Measurements from ENCODE around the gene UNC119.

UNC119 gene

DNA sequence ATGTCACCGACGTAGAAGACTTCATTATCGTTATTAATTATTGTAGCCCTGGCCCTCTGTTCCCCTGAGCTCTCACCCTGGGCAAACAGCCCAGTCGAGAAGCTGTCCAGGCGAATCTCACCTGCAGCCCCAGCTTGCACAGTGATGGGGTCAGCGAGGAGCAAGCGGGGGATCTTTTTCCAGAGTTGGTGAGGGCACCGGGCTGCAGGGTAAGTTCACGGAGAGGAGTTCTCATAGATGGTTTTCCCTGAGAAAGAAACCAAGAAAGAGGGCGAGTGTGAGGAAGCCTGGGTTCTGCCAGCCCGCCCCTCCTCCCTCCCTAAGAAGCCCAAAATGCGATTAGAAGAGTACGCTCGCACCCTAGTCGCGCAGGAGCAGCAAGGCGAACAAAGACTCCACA lies 46.0 kb upstream of the UNC119 start:
- H3K36me3 ChIP-seq (replicated peaks; ENCODE audit: low read depth, low read length): peaks cover 4% of the 10 kb centered on the region
- H2AFZ ChIP-seq (ENCODE audit: low read depth, low read length): peak overlapping the region; percentile 59
- TF ChIP-seq, protein P1, sequence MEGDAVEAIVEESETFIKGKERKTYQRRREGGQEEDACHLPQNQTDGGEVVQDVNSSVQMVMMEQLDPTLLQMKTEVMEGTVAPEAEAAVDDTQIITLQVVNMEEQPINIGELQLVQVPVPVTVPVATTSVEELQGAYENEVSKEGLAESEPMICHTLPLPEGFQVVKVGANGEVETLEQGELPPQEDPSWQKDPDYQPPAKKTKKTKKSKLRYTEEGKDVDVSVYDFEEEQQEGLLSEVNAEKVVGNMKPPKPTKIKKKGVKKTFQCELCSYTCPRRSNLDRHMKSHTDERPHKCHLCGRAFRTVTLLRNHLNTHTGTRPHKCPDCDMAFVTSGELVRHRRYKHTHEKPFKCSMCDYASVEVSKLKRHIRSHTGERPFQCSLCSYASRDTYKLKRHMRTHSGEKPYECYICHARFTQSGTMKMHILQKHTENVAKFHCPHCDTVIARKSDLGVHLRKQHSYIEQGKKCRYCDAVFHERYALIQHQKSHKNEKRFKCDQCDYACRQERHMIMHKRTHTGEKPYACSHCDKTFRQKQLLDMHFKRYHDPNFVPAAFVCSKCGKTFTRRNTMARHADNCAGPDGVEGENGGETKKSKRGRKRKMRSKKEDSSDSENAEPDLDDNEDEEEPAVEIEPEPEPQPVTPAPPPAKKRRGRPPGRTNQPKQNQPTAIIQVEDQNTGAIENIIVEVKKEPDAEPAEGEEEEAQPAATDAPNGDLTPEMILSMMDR (IDR thresholded peaks at IDR 0.05; ENCODE audit: low read depth, low read length): no peak
- no peak for TF ChIP-seq EZH2phosphoT487 (IDR thresholded peaks at IDR 0.05; ENCODE audit: low read depth)

DNA sequence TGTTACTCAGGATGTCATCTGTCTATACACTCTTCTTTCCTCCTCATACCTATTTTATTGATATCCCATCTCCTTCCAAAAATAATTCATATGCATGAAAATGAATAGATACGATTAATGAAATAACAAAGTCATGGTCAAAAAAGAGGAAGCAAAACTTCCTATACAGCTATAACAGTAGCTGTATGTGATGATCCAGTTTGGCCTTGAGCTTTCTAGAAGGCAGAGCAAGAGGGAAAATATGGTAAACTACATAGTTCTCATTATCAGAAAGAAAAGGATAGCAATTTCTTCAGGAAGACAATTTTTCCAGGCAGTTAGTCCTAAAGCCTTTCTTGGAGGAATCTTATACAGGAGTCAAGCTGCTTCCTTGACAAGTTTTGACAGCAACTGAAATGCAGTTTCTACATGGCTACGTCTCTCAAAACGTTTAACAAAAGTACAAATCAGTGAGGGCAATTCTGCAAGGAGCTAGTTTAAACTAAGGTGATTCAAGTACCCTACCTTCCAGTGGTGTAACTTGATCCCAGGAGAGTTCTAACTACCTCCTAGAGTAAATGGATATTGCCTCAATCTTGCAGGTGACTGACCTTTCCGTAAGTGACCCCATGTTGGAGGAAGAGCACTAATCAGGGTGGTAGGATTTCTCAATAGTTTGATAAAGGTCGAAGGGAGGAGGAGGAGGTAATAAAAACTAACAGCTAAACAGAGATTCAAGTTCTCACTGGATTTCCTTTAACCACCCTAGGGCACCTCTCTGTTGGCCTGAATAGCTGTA lies 45.4 kb upstream of the UNC119 start:
- Histone ChIP-seq H3K4me1 (ENCODE audit: low read length) (peaks cover 14% of the 10 kb centered on the region), H3K9ac (ENCODE audit: low read length) (peak overlapping the region; percentile 87), H3K4me2 (ENCODE audit: low read length) (peak overlapping the region; percentile 87), H3K27me3 (ENCODE audit: low read depth, low read length) (no peaks in the 10 kb centered on the region), H4K20me1 (ENCODE audit: insufficient read depth, low read length) (no peaks in the 10 kb centered on the region), H3K27ac (ENCODE audit: low read length) (peak overlapping the region; percentile 78), H3K4me3 (ENCODE audit: low read length) (peak overlapping the region; percentile 95), H2AFZ (ENCODE audit: low read depth, low read length) (no peak overlapping the region), H3K79me2 (ENCODE audit: low read length) (peaks cover 17% of the 10 kb centered on the region), H3K9me3 (ENCODE audit: insufficient read depth, low read length) (no peaks in the 10 kb centered on the region), H3K36me3 (replicated peaks; ENCODE audit: low read depth, low read length) (peaks cover 8% of the 10 kb centered on the region)
- TF ChIP-seq EZH2phosphoT487 (IDR thresholded peaks at IDR 0.05; ENCODE audit: low read depth): no peak
- TF ChIP-seq, protein P1 (IDR thresholded peaks at IDR 0.05; ENCODE audit: low read depth, low read length): no peak

More for the DNA sequence above, 46.0 kb upstream of the UNC119 start:
- Histone ChIP-seq H4K20me1 (ENCODE audit: insufficient read depth, low read length) (no peaks in the 10 kb centered on the region), H3K27me3 (ENCODE audit: low read depth, low read length) (no peaks in the 10 kb centered on the region), H3K4me2 (ENCODE audit: low read length) (peak overlapping the region; percentile 87), H3K9me3 (ENCODE audit: insufficient read depth, low read length) (no peaks in the 10 kb centered on the region), H3K9ac (ENCODE audit: low read length) (peak overlapping the region; percentile 87), H3K27ac (ENCODE audit: low read length) (peak overlapping the region; percentile 78), H3K4me1 (ENCODE audit: low read length) (peaks cover 14% of the 10 kb centered on the region), H3K4me3 (ENCODE audit: low read length) (peak overlapping the region; percentile 95), H3K79me2 (ENCODE audit: low read length) (peaks cover 17% of the 10 kb centered on the region)

DNA sequence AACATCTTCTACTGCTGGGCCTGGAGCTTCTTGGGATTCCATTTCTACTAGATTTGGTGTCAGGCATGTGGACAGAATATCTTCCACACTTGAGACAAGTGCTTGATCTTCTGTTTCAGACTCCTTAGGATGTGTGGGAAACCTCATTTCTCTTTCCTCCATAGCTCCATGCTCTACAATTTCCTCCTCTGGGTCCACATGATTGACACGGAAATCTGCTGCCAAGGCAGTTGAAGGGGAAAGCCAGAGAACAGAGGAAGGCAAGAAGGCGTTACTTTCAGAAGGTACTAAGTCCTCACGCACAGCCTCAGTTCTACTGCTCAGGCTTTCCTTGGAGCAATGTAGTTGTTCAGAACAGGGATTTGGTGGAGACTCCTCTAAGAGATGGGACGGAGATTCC lies 39.8 kb upstream of the UNC119 start:
- Histone ChIP-seq H3K36me3 (replicated peaks; ENCODE audit: low read depth, low read length) (peaks cover 48% of the 10 kb centered on the region), H3K4me2 (ENCODE audit: low read length) (no peak overlapping the region), H3K9me3 (ENCODE audit: insufficient read depth, low read length) (no peaks in the 10 kb centered on the region), H3K9ac (ENCODE audit: low read length) (no peak overlapping the region), H3K79me2 (ENCODE audit: low read length) (peaks cover 9% of the 10 kb centered on the region), H3K27me3 (ENCODE audit: low read depth, low read length) (no peaks in the 10 kb centered on the region), H3K4me1 (ENCODE audit: low read length) (peaks cover under 1% of the 10 kb centered on the region), H4K20me1 (ENCODE audit: insufficient read depth, low read length) (peaks cover 7% of the 10 kb centered on the region; the same call in 1 of the 2 replicates), H3K27ac (ENCODE audit: low read length) (no peak overlapping the region), H3K4me3 (ENCODE audit: low read length) (no peak overlapping the region), H2AFZ (ENCODE audit: low read depth, low read length) (no peak overlapping the region)
- no peak for TF ChIP-seq EZH2phosphoT487 (IDR thresholded peaks at IDR 0.05; ENCODE audit: low read depth)
- TF ChIP-seq, protein P1 (IDR thresholded peaks at IDR 0.05; ENCODE audit: low read depth, low read length): no peak

DNA sequence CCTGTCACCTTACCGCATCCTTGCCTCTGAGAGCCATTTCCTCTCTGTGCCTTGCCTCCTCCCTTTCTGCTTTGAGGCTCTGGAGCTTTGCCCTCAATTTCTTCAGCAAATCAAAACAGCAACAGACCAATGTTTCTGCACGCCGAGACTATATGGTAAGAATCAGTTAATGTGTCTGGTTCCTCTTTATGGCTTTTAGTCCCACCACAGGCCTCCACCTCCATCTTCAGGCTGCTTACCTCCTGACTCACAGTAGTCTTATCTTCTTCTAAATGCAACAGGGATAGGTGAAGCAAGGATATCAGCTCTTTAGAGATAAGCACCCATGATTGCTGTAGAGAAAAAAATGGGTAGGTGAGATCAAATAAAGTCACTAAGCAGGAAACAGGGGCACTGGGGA lies 33.4 kb upstream of the UNC119 start:
- Histone ChIP-seq H3K4me3 (ENCODE audit: low read length) (no peak overlapping the region), H3K27ac (ENCODE audit: low read length) (no peak overlapping the region), H3K36me3 (replicated peaks; ENCODE audit: low read depth, low read length) (peaks cover 75% of the 10 kb centered on the region), H3K27me3 (ENCODE audit: low read depth, low read length) (no peaks in the 10 kb centered on the region), H3K9ac (ENCODE audit: low read length) (no peak overlapping the region), H3K4me1 (ENCODE audit: low read length) (peaks cover 2% of the 10 kb centered on the region), H3K9me3 (ENCODE audit: insufficient read depth, low read length) (no peaks in the 10 kb centered on the region), H3K79me2 (ENCODE audit: low read length) (no peaks in the 10 kb centered on the region), H2AFZ (ENCODE audit: low read depth, low read length) (no peak overlapping the region), H3K4me2 (ENCODE audit: low read length) (no peak overlapping the region), H4K20me1 (ENCODE audit: insufficient read depth, low read length) (peaks cover 11% of the 10 kb centered on the region; the same call in 1 of the 2 replicates)
- TF ChIP-seq EZH2phosphoT487 (IDR thresholded peaks at IDR 0.05; ENCODE audit: low read depth): no peak
- TF ChIP-seq, protein P1 (IDR thresholded peaks at IDR 0.05; ENCODE audit: low read depth, low read length): no peak

All from OCI-LY3 (cell line).